HG02885 (cell line): ENCODE results near the gene RGS13.
A peak's percentile ranks its signal among the peaks of the same experiment; 100 is the strongest.
"Not testable (repeated sequence)": the region's sequence is repeated elsewhere in the genome, so short reads cannot be mapped to it uniquely, and the experiment has no call there.

Experiments
- ATAC-seq: cut with Tn5 transposase; IDR thresholded peaks from one replicate; pipeline ENCODE4 v1.9.1; 2021; ENCODE audit warnings: mild to moderate bottlenecking; ENCODE audit not compliant: unreplicated experiment, poor library complexity

RGS13 gene

DNA sequence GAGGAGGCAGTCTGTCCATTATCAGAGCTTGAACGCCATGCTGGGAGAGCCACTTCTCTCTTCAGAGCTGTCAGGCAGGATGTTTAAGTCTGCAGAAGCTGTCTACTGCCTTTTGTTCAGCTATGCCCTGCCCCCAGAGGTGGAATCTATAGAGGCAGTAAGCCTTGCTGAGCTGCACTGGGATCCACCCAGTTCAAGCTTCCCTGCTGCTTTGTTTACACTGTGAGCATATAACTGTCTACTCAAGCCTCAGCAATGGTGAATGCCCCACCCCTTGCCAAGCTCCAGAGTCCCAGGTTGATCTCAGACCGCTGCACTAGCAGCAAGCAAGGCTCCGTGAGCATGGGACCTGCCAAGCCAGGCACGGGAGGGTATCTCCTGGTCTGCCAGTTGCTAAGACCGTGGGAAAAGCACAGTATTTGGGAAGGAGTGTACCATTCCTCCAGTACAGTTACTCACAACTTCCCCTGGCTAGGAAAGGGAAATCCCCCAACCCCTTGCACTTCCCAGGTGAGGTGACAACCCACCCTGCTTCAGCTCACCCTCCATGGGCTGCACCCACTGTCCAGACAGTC is 32.5 kb downstream of the RGS13 start:
- no peak for ATAC-seq

DNA sequence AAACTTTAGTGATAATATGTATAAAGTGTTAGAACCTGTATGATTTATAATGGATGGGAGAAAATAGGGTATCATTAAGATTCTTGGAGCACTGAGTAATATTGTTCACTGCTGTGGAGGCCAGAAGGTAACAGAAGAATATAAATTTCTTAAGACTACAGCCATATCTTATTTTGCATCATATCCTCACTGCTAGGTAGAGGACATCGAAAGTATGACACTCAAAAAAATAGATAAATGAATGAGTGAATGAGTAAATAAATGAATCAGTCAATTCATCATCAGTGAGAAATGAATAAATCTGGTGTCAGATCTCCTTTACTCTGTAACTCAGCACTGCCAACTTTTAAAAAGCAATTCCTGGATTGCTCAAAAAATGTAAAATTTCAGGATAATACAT is 33.2 kb downstream of the RGS13 start:
- ATAC-seq: no peak

DNA sequence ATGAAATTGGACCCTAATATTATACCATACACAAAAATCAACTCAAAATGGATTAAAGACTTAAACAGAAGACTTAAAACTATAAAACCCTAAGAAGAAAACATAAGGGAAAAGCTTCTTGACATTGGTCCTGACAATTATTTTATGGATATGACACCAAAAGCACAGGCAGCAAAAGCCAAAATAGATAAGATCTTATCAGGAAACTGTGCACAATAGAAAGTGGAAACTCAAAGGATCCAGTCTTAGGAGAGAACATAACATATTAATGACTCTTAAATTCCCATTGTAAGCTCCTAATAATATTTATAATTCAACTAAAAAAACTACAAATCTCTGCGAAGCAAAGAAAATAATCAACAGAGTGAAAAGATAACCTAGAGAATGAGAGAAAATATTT is 39.8 kb downstream of the RGS13 start:
- ATAC-seq: no peak

DNA sequence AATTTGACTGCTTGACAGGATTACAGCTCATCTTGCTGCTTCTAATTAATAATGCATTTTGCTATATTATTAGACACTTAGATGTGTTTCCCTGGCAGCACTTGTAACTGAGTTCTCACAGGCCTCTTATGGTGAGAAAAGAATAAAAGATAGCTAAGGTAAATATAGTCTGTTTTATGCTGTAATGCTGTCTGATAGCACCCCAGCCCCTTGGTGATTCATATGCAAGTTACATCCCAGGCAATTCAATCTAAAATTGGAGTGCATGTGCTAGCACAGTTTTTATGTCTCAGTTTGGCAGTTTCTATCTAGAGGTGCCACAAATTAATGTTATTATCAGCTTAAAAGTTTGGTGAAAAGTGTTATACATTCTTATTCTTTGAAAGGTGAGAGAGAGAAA is 42.2 kb downstream of the RGS13 start:
- no peak for ATAC-seq

DNA sequence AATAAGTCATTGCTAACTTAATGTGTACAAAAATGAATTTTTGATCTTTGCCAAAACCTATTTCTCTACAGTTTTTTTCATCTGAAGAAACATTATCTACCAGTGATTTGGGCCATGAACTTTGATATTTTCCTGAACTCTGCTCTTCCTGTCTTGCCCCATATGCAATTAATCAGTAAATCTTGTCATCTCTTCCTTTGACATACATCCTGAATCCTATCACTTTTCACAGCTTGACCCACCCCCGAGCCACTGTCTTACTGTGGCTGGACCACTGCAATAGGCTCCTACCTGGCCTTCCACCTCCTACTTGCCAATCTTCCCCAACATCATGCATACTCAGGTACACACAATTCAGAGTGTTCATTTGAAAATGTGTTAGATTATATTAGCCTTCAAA is 46.4 kb downstream of the RGS13 start:
- no peak for ATAC-seq

DNA sequence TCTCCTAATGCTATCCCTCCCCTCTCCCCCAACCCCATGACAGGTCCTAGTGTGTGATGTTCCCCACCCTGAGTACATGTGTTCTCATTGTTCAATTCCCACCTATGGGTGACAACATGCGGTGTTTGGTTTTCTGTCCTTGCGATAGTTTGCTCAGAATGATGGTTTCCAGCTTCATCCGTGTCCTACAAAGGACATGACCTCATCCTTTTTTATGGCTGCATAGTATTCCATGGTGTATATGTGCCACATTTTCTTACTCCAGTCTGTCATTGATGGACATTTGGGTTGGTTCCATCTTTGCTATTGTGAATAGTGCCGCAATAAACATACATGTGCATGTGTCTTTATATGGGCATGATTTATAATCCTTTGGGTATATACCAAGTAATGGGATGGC is 47.1 kb downstream of the RGS13 start:
- ATAC-seq: not testable (repeated sequence)

DNA sequence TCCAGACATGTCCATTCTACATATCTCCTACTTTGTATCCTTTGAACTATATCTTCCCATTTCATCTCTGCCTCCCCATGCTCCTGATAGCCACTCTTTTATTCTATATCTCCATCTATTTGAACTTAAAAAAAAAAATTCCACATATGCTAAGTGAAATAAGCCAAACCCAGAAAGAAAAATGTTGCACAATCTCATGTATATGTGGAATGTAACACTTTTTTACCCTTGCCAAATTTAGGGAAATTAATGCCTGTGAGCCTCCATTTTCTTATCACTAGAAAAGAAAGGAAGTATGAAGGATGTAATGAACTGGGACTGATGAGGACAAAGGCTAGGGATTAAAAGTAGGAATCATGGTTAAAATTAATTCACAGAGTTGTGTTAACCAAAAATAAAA is 53.5 kb downstream of the RGS13 start:
- no peak for ATAC-seq

GRCh38 chr1:192691041-192691440 is 55.1 kb downstream of the RGS13 start:
- ATAC-seq: no peak

DNA sequence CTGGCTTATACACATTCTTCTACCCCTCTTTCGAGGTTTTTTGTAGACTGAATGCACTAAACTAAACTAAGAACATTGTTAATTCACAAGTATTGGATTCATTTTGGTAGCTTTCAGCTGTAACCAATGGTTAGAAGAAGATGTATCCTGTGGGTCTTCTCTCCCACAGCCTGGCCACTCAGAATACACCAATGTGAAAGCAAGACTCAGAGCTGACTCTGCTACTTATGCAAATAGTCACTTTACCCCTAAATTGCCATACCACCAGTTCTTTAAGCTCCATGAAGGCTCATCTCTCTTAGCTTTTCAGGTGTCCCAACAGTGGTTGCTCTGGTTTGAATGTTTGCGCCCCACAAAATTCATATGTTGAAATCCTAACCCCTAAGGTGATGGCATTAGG is 60.1 kb downstream of the RGS13 start:
- no peak for ATAC-seq

- ATAC-seq: no peak
Measured at GRCh38 chr1:192697771-192698170, 61.8 kb downstream of the RGS13 start.

GRCh38 chr1:192698731-192699130 is 62.8 kb downstream of the RGS13 start:
- ATAC-seq: no peak

- no peak for ATAC-seq
Measured at GRCh38 chr1:192700834-192701271, 64.9 kb downstream of the RGS13 start.

DNA sequence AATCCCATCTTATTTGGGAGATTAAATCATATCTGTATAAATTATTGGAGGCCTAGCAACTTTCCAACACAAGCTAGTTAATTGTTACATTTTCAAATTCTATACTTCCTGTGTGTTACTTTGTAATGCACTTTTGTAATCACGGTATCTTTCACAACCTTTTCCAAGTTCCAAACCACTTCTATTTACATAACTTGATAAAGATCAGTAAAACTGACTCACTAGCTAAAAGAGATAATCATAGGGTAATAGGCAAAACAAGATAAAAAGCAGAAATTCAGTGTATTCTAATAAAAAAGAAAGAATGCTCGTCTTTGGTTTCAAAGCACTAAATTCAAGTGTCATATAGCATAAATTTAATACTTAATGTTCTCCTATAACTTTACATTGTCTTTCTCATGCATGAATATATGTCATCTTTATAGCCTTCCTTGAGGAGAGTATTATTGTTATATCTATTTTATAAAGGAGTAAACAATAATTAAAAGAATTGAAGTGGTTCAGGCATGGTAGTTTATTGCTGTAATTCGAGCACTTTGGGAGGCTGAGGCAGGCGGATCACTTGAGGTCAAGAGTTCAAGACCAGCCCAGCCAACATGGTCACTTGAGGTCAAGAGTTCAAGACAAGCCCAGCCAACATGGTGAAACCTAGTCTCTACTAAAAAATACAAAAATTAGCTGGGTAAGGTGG is 66.4 kb downstream of the RGS13 start:
- ATAC-seq: no peak

GRCh38 chr1:192703283-192704206 is 67.6 kb downstream of the RGS13 start:
- ATAC-seq: peak; percentile 88

DNA sequence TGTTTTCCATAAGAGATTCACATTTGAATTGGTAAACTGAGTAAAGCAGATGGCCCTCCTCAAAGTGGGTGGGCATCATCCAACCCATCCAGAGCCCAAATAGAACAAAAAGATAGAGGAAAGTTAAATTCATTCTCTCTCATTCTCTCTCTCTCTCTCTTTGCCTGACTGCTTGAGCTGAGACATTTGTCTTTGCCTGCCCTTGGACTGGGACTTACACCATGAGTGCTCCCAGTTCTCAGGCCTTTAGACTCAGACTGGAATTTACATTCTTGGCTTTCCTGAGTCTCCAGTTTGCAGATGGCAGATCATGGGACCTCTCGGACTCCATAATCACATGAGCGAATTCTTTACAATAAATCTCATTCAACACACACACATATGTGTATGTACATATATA is 69.6 kb downstream of the RGS13 start:
- ATAC-seq: no peak

DNA sequence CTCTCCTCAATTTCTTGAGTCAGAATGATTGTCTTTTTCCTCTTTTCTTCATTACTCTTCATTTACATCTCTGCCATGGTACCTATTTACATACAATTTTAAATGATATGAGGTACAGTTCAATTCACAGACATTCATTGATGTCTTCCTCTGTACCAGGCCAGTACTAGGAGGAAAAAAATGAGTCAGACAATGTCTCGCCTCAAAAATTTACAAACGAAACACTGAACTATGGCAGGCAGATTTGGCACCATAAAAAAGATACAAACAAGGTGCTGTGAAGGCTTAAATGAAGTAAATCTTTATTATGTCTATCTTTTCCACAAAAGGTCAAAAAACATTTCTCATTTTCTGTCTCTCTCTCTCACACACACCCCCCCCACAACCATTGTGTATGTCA is 71.0 kb downstream of the RGS13 start:
- no peak for ATAC-seq

DNA sequence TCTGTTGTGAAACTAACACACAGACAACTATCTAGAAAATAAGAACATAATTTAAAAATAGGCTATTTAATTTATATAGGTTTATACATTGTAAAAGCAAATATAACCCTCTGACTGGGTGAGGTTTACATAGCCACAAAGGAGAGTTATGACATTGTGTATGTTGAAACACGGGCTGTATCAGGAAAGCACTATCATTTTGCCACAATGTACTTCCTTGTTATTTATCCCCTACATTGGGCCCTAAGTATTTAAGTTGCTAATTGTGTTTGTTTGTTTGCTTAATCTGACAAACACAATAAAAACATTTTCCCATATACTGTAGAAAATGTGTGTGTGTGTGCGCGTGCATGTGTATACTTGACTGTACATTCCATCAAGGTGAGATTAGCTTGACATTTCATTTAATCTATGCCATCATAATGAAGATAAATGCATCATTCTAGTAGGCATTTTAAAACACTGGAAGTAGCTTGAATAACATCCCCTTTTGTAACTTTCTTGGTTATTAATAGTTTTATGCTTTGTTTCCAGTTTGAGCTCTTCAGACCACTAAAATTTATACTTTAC is 72.1 kb downstream of the RGS13 start:
- no peak for ATAC-seq

- ATAC-seq: no peak
Measured at GRCh38 chr1:192709544-192709943, 73.6 kb downstream of the RGS13 start.
